GM18505 (cell line): ENCODE results near the gene TRIM37.

Experiments used
- ATAC-seq: cut with Tn5 transposase; IDR thresholded peaks from one replicate; pipeline ENCODE4 v1.9.1; 2021; ENCODE audit not compliant: unreplicated experiment
- POLR2A ChIP-seq: IDR thresholded peaks from 4 replicates; pipeline ENCODE4 v1.6.1; 2011; ENCODE audit warnings: borderline replicate concordance; ENCODE audit not compliant: insufficient read depth, insufficient read length; ENCODE audit errors: extremely low read depth

TRIM37 gene

DNA sequence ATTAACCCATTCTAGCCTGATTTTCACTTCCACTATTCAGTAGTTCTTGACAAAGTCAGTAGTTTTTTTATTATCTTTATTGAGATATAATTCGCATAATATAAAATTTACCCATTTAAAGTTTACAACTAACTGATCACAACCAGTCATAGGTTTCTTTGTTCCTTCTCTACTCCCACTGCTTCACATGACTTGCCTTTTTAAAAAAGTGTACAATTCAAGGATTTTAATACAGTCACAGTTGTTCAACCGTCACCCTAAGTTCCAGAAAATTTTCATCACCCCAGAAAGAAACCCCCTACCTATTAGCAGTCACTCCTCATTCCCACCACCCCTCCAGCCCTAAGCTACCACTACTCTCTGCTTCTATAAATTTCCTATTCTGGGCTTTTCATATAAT lies 162.5 kb downstream of the TRIM37 start:
- no peak for TF ChIP-seq POLR2A
- no peak for ATAC-seq

DNA sequence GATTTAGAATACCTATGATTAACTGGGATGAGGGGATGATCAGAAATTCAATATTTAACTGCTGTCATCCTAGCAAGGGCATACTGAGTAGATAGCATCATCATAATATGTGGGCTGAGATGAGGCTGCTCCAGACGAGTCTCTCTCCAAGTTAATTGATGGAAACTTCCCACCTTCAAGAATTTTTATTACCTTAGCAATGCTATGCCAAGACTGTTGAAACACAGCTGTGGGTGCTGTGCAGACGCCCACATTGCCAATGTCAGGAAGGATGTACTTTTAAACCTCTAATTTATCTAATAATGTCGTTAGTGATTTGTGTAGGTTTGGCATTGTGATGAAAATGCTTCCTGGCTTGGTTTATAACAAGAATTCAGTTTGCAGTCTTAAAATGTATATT lies 170.4 kb downstream of the TRIM37 start:
- TF ChIP-seq POLR2A = no peak
- no peak for ATAC-seq

DNA sequence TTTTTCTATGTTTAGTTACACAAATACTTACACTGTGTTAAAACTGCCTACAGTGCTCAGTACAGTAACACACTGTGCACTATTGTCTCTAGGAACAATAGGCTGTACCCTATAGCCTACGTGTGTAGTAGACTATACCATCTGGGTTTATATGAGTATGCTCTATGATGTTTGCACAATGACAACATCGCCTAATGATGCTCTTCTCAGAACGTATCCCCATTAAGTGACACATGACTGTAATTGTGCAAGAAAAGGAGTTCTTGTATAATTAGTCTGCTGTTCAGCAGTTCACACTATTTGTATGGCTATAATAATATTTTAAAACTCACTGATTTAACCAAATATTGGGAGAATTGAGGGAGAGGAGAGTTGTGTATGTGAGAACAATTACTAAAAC lies 173.7 kb downstream of the TRIM37 start:
- TF ChIP-seq POLR2A = no peak
- ATAC-seq = no peak
